GM10266 (cell line): Measurements from ENCODE around the gene MOK.

Experiments used
- DNase-seq: peaks from one replicate; pipeline ENCODE4 v3.0.0; 2012; ENCODE audit errors: extremely low spot score
- TF ChIP-seq, protein P1 (sequence below): IDR thresholded peaks from 2 replicates; pipeline ENCODE4 v1.5.1; 2012; ENCODE audit warnings: mild to moderate bottlenecking, low read depth; ENCODE audit not compliant: control insufficient read depth, insufficient read depth; ENCODE audit errors: missing control alignments

Gene MOK

GRCh38 chr14:102280376-102280962 lies 24.5 kb downstream of the MOK start:
- TF ChIP-seq, protein P1, sequence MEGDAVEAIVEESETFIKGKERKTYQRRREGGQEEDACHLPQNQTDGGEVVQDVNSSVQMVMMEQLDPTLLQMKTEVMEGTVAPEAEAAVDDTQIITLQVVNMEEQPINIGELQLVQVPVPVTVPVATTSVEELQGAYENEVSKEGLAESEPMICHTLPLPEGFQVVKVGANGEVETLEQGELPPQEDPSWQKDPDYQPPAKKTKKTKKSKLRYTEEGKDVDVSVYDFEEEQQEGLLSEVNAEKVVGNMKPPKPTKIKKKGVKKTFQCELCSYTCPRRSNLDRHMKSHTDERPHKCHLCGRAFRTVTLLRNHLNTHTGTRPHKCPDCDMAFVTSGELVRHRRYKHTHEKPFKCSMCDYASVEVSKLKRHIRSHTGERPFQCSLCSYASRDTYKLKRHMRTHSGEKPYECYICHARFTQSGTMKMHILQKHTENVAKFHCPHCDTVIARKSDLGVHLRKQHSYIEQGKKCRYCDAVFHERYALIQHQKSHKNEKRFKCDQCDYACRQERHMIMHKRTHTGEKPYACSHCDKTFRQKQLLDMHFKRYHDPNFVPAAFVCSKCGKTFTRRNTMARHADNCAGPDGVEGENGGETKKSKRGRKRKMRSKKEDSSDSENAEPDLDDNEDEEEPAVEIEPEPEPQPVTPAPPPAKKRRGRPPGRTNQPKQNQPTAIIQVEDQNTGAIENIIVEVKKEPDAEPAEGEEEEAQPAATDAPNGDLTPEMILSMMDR, result no peak
- DNase-seq, result no peak

DNA sequence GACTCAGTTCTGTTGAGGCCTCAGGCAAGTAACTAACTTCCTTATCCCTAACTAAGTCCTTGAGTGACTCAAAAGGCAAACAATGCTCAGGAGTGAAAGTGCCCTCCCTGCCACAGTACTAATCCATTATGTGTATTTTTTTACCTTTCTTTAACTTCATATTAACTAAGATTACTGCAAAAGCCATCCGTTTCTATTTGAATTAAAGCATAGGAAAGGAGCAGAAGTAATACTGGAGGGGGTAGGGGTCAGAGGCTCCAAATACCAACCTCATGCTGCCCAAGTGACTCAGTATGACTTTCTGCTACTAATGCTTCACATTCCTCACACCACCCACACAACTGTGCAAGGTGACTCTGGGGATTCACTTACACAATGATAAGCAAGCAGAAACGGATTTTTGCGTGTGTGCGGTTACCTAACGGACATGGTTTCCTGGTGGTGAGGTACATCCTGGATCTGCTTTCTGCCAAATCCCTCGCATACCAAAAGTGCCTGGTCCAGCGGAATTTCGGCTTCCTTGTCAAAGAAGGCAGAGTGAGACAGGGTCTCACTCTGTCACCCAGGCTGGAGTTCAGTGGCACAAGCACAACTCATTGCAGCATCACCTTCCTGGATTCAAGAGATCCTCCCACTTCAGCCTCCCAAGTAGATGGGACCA lies 25.1 kb downstream of the MOK start:
- DNase-seq, result no peak
- TF ChIP-seq, protein P1, result no peak

DNA sequence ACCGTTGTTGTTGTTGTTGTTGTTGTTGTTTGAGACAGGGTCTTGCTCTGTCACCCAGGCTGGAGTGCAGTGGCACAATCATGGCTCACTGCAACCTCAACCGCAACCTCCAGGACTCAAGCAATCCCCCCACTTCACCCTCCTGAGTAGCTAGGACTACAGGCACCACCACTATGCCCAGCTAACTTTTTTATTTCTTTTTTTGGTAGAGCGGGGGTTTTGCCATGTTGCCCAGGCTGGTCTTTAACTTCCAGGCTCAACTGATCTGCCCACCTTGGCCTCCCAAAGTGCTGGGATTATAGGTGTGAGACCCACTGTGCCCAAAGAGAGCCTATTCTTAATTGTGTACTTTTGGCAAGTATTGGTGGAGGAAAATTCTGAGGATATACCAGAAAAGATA lies 25.7 kb downstream of the MOK start:
- TF ChIP-seq, protein P1, result no peak
- no peak for DNase-seq

DNA sequence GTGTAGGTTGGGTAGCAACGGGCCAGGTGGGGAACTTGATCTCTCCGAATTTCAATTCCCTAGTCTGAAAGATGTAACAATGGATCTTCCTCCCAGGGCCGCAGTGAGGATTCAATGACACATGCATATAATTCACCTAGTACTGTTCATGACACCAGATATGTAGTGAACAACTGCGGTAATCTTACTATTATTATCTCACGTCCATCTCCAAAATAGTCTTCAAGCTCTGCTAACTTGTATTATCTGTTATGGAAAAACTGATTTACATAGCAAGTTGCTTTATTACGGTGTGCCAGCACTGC lies 26.4 kb downstream of the MOK start:
- TF ChIP-seq, protein P1, result no peak
- DNase-seq, result no peak

- DNase-seq, result no peak
- TF ChIP-seq, protein P1, result no peak
Measured at GRCh38 chr14:102277874-102278630, 26.9 kb downstream of the MOK start.

DNA sequence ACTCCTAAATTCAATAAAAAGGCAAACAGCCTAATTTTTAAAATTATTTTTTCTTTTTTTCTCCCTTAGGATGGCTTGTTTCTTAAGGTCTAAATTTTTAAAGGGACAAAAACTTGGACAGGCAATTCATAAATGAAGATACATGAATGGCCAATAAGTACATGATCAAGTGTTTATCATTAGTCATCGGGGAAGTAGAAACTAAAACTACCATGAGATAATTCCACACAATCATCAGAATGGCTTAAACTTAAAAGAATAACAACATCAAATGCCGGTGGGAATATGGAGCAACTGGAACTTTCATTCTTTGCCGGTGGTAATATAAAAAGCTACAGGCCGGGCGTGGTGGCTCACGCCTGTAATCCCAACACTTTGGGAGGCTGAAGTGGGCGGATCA lies 29.1 kb downstream of the MOK start:
- DNase-seq, result no peak
- TF ChIP-seq, protein P1, result no peak

- no peak for DNase-seq
- TF ChIP-seq, protein P1, result no peak
Measured at GRCh38 chr14:102272392-102272791, 32.6 kb downstream of the MOK start.
